HepG2 (cell line): ENCODE results near the gene TMEM198. TPM values are rescaled to one million over a fixed set of nuclear protein-coding genes. Genes with fewer than 3 reads are reported as not detected.
A peak's percentile ranks its signal among the peaks of the same experiment; 100 is the strongest.

Experiments used
- AFF4 ChIP-seq: sonication (generic); formaldehyde crosslinking; IDR thresholded peaks from 2 replicates; pipeline ENCODE4 v1.4.0; 2020; ENCODE audit warnings: missing genetic modification reagents
- HIC2 ChIP-seq: sonication (generic); formaldehyde crosslinking; IDR thresholded peaks from 2 replicates; pipeline ENCODE4 v1.9.0; 2022; ENCODE audit warnings: low read depth, missing genetic modification reagents
- HMG20B ChIP-seq: conservative IDR thresholded peaks from 2 replicates; pipeline ENCODE4 v1.6.1; 2016; ENCODE audit warnings: missing genetic modification reagents, missing compliant biosample characterization
- HMGA1 ChIP-seq: sonication (generic); formaldehyde crosslinking; conservative IDR thresholded peaks from 2 replicates; pipeline ENCODE4 v1.4.0; 2020; ENCODE audit warnings: missing genetic modification reagents
- HNRNPLL ChIP-seq: fragments of 200-400 bp; formaldehyde crosslinking; IDR thresholded peaks from 2 replicates; pipeline ENCODE4 v1.6.1; 2017; ENCODE audit warnings: mild to moderate bottlenecking, low read depth, low read length; ENCODE audit not compliant: poor library complexity, severe bottlenecking
- IKZF5 ChIP-seq: IDR thresholded peaks from 2 replicates; pipeline ENCODE4 v1.6.1; 2018; ENCODE audit warnings: missing genetic modification reagents, mild to moderate bottlenecking, missing compliant biosample characterization
- IRX3 ChIP-seq: sonication (generic); formaldehyde crosslinking; IDR thresholded peaks from 2 replicates; pipeline ENCODE4 v1.8.1; 2023; ENCODE audit warnings: mild to moderate bottlenecking, low read depth, missing genetic modification reagents, borderline replicate concordance
- KDM1A ChIP-seq: IDR thresholded peaks from 2 replicates; pipeline ENCODE4 v1.6.1; 2016; ENCODE audit warnings: missing compliant biosample characterization
- RORA ChIP-seq: sonication (generic); formaldehyde crosslinking; IDR thresholded peaks from 2 replicates; pipeline ENCODE4 v1.5.0; 2020; ENCODE audit warnings: mild to moderate bottlenecking, missing genetic modification reagents, moderate library complexity
- RXRB ChIP-seq: IDR thresholded peaks from 2 replicates; pipeline ENCODE4 v1.6.1; 2016; ENCODE audit warnings: borderline replicate concordance, missing genetic modification reagents, missing compliant biosample characterization
- SRSF9 ChIP-seq: fragments of 200-400 bp; formaldehyde crosslinking; IDR thresholded peaks from 2 replicates; pipeline ENCODE4 v1.6.1; 2018; ENCODE audit warnings: borderline replicate concordance, mild to moderate bottlenecking, low read depth, low read length; ENCODE audit not compliant: insufficient read depth, poor library complexity, severe bottlenecking
- STAT5B ChIP-seq: sonication (generic); formaldehyde crosslinking; IDR thresholded peaks from 2 replicates; pipeline ENCODE4 v1.4.0; 2020; ENCODE audit warnings: missing genetic modification reagents
- TFE3 ChIP-seq: IDR thresholded peaks from 2 replicates; pipeline ENCODE4 v1.6.1; 2016
- ZBTB34 ChIP-seq: sonication (generic); formaldehyde crosslinking; IDR thresholded peaks from 2 replicates; pipeline ENCODE4 v1.8.0; 2022; ENCODE audit warnings: mild to moderate bottlenecking, missing genetic modification reagents
- ZNF124 ChIP-seq: sonication (generic); formaldehyde crosslinking; IDR thresholded peaks from 2 replicates; pipeline ENCODE4 v1.4.0; 2020; ENCODE audit warnings: missing genetic modification reagents
- ZNF563 ChIP-seq: sonication (generic); formaldehyde crosslinking; IDR thresholded peaks from 2 replicates; pipeline ENCODE4 v1.8.0; 2022; ENCODE audit warnings: mild to moderate bottlenecking, moderate library complexity, missing genetic modification reagents
- ZNF720 ChIP-seq: sonication (generic); formaldehyde crosslinking; IDR thresholded peaks from 2 replicates; pipeline ENCODE4 v1.4.0; 2020; ENCODE audit warnings: missing genetic modification reagents
- ZNF878 ChIP-seq: sonication (generic); formaldehyde crosslinking; IDR thresholded peaks from 2 replicates; pipeline ENCODE4 v1.8.1; 2023; ENCODE audit warnings: mild to moderate bottlenecking, missing genetic modification reagents, moderate library complexity
- polyA plus RNA-seq, 8 experiments: library from polyadenylated mRNA; depleted of rRNA in 3 of 8; stranded (reverse) in 7 of 8; unstranded in 1 of 8; fragments of >200 nt; fragmentation: Illumina TruSeq in 4 of 8; extraction: Trizol in 4 of 8; gene quantifications; 2 replicates each; pipeline versions ENCODE4 v1.2.1 to v1.2.3, GENCODE V29; 2011 to 2016; ENCODE audit warnings: low read depth in 4 of 8, missing spikeins in 1 of 8, mixed read lengths in 1 of 8; ENCODE audit not compliant: insufficient read depth in 1 of 8
- total RNA-seq, 5 experiments: library from RNA; depleted of rRNA; stranded (reverse); fragments of >200 nt; fragmentation: Illumina TruSeq; extraction: Trizol; gene quantifications; 2 replicates each; pipeline ENCODE4 v1.2.3, GENCODE V29; 2016; ENCODE audit warnings: low read depth in 1 of 5

Gene TMEM198
- total and polyA plus RNA-seq, 2 of the 13 experiments (the other 11 are each of a cell fraction or from before 2014, with no cell fraction given), result 17.3 to 23.5 TPM

- TF ChIP-seq IKZF5, result peak; percentile 87
- TF ChIP-seq RXRB, result peak; percentile 68
- TF ChIP-seq STAT5B, result peak; percentile 88; the same call in 1 of the 2 replicates
- no peak for TF ChIP-seq HMGA1 (CRISPR knock-in tag)
- TF ChIP-seq HIC2 (CRISPR knock-in tag), result no peak; the same call in none of the 2 replicates
- TF ChIP-seq ZNF720, result no peak
- TF ChIP-seq ZBTB34 (CRISPR knock-in tag), result peak; percentile 20; the same call in 1 of the 2 replicates
- TF ChIP-seq AFF4 (CRISPR knock-in tag), result no peak
- TF ChIP-seq IRX3, result peak; percentile 72; the same call in 1 of the 2 replicates
- TF ChIP-seq TFE3 (CRISPR knock-in tag), result peak; percentile 84
- TF ChIP-seq HNRNPLL, result peak; percentile 92
- TF ChIP-seq ZNF563 (CRISPR knock-in tag), result peak; percentile 83; the same call in 1 of the 2 replicates
- no peak for TF ChIP-seq HMG20B (CRISPR knock-in tag)
- TF ChIP-seq SRSF9, result no peak
- TF ChIP-seq RORA (CRISPR knock-in tag), result 0 out of 2 replicates have a peak, but pooled peaks have one; percentile 30
- peak; percentile 88 for TF ChIP-seq ZNF878 (CRISPR knock-in tag)
- 0 out of 2 replicates have a peak, but pooled peaks have one; percentile 54 for TF ChIP-seq ZNF124 (CRISPR knock-in tag)
- TF ChIP-seq KDM1A (CRISPR knock-in tag), result no peak
Measured at GRCh38 chr2:219543596-219544358, at the start of gene TMEM198, which contains the start of gene CHPF (continued).
